ENCODE data around the gene PSENEN. TPM values are rescaled to one million over a fixed set of nuclear protein-coding genes. Genes with fewer than 3 reads are reported as not detected.
A peak's percentile ranks its signal among the peaks of the same experiment; 100 is the strongest.

Gene PSENEN
- total RNA-seq, 1 donor: 11.6 TPM

DNA sequence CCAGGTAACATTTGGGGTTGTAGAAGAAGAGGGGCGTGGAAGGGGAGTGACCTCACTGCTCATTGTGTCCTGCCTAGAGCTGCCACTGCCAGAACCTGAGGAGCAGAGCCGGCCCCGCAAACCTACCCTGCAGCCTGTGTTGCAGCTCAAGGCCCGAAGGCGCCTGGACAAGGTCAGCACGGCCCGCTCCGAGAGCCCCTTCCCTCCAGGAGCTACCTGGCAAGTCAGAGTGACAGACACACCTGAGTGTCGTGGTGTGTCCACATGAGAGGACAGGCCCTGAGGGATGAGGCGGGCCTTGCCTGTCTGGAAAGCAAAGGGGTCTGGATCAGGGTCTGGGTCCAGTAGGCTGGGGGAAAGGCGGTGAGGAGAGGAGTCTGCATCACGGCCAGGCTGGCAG is 20.9 kb upstream of the PSENEN start:
- Histone ChIP-seq H3K9me3 (ENCODE audit: low read depth, low read length) (no peaks in the 10 kb centered on the region), H3K4me3 (ENCODE audit: insufficient read depth, low read length) (no peak overlapping the region), H3K4me2 (ENCODE audit: insufficient read depth, low read length) (no peak overlapping the region), H3K36me3 (ENCODE audit: insufficient read depth, low read length) (peaks cover 82% of the 10 kb centered on the region), H3K4me1 (ENCODE audit: insufficient read depth, low read length) (no peaks in the 10 kb centered on the region), H3K79me2 (ENCODE audit: insufficient read depth, low read length) (peaks cover 32% of the 10 kb centered on the region), H3K27me3 (ENCODE audit: insufficient read depth, low read length) (no peaks in the 10 kb centered on the region), H3K27ac (ENCODE audit: low read depth, low read length) (no peak overlapping the region), H2AFZ (ENCODE audit: low read length) (no peak overlapping the region), H4K20me1 (ENCODE audit: insufficient read depth, low read length) (peaks cover 16% of the 10 kb centered on the region)
- peak; percentile 66 for DNase-seq (ENCODE audit: insufficient read length, low spot score, missing footprints)
- TF ChIP-seq, protein P1, sequence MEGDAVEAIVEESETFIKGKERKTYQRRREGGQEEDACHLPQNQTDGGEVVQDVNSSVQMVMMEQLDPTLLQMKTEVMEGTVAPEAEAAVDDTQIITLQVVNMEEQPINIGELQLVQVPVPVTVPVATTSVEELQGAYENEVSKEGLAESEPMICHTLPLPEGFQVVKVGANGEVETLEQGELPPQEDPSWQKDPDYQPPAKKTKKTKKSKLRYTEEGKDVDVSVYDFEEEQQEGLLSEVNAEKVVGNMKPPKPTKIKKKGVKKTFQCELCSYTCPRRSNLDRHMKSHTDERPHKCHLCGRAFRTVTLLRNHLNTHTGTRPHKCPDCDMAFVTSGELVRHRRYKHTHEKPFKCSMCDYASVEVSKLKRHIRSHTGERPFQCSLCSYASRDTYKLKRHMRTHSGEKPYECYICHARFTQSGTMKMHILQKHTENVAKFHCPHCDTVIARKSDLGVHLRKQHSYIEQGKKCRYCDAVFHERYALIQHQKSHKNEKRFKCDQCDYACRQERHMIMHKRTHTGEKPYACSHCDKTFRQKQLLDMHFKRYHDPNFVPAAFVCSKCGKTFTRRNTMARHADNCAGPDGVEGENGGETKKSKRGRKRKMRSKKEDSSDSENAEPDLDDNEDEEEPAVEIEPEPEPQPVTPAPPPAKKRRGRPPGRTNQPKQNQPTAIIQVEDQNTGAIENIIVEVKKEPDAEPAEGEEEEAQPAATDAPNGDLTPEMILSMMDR (IDR thresholded peaks at IDR 0.05; ENCODE audit: extremely low read depth, low read depth, low read length): no peak

DNA sequence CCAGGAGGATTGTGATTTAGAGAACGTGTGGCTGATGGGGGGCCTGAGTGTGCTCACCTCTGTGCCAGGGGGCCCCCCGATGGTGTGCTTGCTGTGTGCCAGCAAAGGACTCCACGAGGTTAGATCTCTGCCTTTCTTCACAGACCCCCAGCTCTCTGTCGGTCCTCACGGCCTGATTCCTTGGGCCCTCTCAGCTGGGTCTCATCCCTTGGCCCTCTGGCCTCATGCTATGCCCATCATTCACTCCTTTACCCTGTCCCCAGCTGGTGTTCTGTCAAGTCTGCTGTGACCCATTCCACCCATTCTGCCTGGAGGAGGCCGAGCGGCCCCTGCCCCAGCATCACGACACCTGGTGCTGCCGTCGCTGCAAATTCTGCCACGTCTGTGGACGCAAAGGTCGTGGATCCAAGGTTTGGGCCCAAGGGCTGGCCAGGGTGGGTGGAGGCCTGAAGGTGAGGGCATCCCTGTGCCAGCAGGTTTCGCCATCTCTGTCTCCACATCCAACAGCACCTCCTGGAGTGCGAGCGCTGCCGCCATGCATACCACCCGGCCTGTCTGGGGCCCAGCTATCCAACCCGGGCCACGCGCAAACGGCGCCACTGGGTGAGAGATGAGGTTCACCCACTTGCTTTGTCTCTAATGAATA is 20.1 kb upstream of the PSENEN start:
- Histone ChIP-seq H3K9me3 (ENCODE audit: low read depth, low read length) (no peaks in the 10 kb centered on the region), H3K27me3 (ENCODE audit: insufficient read depth, low read length) (no peaks in the 10 kb centered on the region), H2AFZ (ENCODE audit: low read length) (no peak overlapping the region), H3K36me3 (ENCODE audit: insufficient read depth, low read length) (peaks cover 87% of the 10 kb centered on the region), H3K27ac (ENCODE audit: low read depth, low read length) (no peak overlapping the region), H3K4me3 (ENCODE audit: insufficient read depth, low read length) (no peak overlapping the region), H3K4me2 (ENCODE audit: insufficient read depth, low read length) (no peak overlapping the region), H3K79me2 (ENCODE audit: insufficient read depth, low read length) (peaks cover 24% of the 10 kb centered on the region), H4K20me1 (ENCODE audit: insufficient read depth, low read length) (peaks cover 10% of the 10 kb centered on the region), H3K4me1 (ENCODE audit: insufficient read depth, low read length) (no peaks in the 10 kb centered on the region)
- peak; percentile 61 for DNase-seq (ENCODE audit: insufficient read length, low spot score, missing footprints)
- TF ChIP-seq, protein P1 (IDR thresholded peaks at IDR 0.05; ENCODE audit: extremely low read depth, low read depth, low read length): no peak

DNA sequence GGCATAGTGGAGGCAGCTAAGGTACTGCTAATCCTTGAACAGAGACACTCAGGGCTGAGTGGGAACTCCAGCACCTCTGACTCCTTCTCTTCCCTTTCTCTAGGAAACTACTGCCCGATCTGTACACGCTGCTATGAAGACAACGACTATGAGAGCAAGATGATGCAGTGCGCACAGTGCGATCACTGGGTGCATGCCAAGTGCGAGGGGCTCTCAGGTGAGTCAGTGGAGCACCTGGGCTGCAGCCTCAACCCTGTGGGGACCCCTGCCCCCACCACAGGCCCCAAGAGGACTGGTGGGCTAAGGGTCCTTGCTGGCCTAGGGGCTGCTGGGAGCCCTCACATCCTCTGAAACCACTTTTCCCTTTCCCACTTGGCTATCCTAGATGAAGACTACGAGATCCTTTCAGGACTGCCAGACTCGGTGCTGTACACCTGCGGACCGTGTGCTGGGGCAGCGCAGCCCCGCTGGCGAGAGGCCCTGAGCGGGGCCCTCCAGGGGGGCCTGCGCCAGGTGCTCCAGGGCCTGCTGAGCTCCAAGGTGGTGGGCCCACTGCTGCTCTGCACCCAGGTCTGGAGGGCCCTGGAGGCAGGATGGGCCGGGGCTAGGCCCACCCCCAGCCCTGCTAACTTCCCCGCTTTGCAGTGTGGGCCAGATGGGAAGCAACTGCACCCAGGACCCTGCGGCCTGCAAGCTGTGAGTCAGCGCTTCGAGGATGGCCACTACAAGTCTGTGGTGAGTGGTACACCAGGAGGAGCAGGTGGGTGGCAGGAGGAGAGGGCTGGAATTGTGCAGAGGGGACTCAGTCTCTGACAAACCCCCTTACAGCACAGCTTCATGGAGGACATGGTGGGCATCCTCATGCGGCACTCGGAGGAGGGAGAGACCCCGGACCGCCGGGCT is 18.1 kb upstream of the PSENEN start:
- Histone ChIP-seq H3K4me2 (ENCODE audit: insufficient read depth, low read length) (no peak overlapping the region), H3K9me3 (ENCODE audit: low read depth, low read length) (no peaks in the 10 kb centered on the region), H3K36me3 (ENCODE audit: insufficient read depth, low read length) (peaks cover 90% of the 10 kb centered on the region), H3K27me3 (ENCODE audit: insufficient read depth, low read length) (no peaks in the 10 kb centered on the region), H3K27ac (ENCODE audit: low read depth, low read length) (no peak overlapping the region), H3K79me2 (ENCODE audit: insufficient read depth, low read length) (peaks cover 9% of the 10 kb centered on the region), H2AFZ (ENCODE audit: low read length) (no peak overlapping the region), H3K4me3 (ENCODE audit: insufficient read depth, low read length) (no peak overlapping the region), H3K4me1 (ENCODE audit: insufficient read depth, low read length) (no peaks in the 10 kb centered on the region), H4K20me1 (ENCODE audit: insufficient read depth, low read length) (peaks cover 3% of the 10 kb centered on the region)
- DNase-seq (ENCODE audit: insufficient read length, low spot score, missing footprints): peak; percentile 75
- TF ChIP-seq, protein P1 (IDR thresholded peaks at IDR 0.05; ENCODE audit: extremely low read depth, low read depth, low read length): no peak
